Astrocyte (in vitro differentiated cells and primary cell): Measurements from ENCODE around the gene TAF1B.

Experiments
- CTCF ChIP-seq: IDR thresholded peaks from 2 replicates; pipeline ENCODE4 v1.5.1; 2011; ENCODE audit warnings: low read depth, mild to moderate bottlenecking, inconsistent platforms, low read length, moderate library complexity; ENCODE audit not compliant: insufficient read depth
- EZH2 ChIP-seq: IDR thresholded peaks from 2 replicates; pipeline ENCODE4 v1.6.1; 2012; ENCODE audit warnings: mild to moderate bottlenecking, low read length, inconsistent platforms; ENCODE audit not compliant: insufficient read depth

- no peak for TF ChIP-seq CTCF
- TF ChIP-seq EZH2: no peak
These were observed 10.7 kb upstream of the TAF1B start for GRCh38 chr2:9832586-9832985.
